HS-5 (cell line): Measurements from ENCODE around the gene ZSCAN5C.
"Not testable (repeated sequence)": the region's sequence is repeated elsewhere in the genome, so short reads cannot be mapped to it uniquely, and the experiment has no call there.

ENCODE experiments used
- DNase-seq: peaks from one replicate; pipeline ENCODE4 v3.0.0-alpha.2; 2012; ENCODE audit warnings: low read depth

ZSCAN5C gene

DNA sequence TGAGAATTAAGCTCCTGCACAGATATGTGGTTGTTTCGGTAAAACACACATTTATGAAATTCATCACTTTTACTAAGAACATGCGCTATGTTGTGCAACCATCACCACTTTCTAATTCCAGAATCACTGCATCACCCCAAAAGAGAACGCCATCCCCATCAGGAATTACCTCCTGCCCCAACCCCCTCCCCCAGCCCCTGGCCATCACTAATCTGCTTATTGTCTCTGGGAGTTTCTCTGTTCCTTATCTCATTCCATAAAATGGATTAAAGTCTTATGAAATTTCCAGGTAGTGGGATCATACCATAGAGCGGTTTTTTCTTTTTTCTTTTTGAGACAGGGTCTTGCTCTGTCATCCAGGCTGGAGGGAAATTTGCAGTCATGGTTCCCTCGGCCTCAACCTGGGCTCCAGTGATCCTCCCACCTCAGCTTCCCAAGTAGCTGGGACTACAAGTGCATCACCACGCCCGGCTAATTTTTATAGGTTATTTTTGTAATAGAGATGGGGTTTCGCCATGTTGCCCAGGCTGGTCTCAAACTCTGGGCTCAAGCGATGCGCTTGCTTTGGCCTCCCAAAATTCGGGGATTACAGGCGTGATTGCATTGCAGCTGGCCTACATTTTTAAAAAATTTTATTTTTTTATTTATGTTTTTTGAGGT, 8.0 kb upstream of the ZSCAN5C start:
- DNase-seq = no peak

DNA sequence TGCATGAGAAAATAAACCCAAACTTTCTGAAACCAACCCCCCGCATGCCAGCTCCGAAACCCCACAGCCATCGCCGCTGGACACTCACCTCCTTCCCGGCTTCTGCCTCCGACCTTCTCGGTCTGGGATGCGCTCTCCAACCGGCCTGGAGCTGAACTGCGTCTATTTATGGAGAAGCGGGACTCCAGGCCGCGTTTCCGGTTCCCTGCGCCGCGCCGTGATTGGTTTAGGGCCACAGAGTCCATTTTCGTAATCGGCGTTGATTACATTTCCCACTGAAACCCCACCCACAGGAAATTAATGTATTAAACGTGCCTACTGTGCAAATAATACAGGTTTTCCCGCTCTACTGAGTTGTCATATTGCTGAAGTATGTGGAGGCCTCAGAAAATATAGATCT, 4.4 kb upstream of the ZSCAN5C start, which contains the start of gene ZSCAN5B:
ZSCAN5B (minus strand) TSS at position 138 of the 400 bp plus-strand sequence. CDS start 4,731 bp downstream, outside the sequence.
- not testable (repeated sequence) for DNase-seq

DNA sequence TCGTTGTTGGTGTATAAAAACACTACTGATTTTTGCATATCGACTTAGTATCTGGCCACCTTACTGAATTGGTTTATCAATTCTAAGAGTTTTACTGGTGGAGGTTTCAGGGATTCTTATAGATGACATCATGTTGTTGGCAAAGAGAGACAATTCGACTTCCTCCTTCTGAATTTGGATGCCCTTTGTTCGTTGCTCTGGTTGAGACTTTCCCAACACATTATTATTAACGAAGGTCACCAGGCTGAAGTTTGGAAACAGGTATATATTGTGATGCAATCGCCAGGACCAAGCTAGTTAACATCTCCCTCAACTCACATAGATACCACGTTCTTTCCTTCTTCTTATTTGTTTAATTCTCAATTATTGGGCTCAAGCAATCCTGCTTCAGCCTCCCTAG, 2.4 kb upstream of the ZSCAN5C start:
- DNase-seq = no peak

DNA sequence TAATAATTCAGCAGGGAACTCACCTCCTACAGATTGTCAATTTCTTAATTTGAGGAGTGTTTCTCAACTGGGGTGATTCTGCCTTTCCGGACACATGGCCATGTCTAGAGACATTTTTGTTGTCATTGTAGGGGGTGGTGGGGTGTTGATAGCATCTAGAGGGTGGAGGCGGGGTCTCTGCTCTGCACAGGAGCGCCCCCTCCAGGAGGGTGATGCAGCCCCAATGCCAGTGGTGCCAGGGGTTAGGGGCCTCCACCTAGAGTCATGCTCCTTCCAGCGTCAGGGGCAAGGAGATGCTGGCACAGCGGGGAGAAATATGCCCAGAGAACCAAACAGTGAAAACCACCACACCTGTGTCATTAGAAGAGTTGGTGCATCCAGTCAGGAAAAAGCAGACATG, 5.5 kb downstream of the ZSCAN5C start:
- not testable (repeated sequence) for DNase-seq

DNA sequence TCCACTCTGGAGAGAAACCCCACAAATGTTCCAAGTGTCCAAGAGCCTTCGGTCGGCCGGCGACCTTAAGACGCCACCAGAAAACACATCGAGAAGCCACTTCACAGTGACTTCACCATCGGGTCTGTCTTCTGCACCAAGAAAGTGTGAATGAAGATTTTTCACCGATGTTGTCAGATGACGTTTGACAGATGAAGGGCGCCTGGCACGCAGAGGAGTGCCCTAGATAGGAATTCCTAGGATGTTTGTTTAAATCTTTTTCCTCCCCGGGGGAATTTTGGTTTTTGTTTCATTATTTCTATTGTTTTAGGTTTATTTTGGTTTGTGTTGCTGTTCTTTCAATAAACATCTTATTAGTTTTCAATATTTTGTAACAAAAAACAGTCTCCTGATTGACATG, 7.0 kb downstream of the ZSCAN5C start:
- no peak for DNase-seq

DNA sequence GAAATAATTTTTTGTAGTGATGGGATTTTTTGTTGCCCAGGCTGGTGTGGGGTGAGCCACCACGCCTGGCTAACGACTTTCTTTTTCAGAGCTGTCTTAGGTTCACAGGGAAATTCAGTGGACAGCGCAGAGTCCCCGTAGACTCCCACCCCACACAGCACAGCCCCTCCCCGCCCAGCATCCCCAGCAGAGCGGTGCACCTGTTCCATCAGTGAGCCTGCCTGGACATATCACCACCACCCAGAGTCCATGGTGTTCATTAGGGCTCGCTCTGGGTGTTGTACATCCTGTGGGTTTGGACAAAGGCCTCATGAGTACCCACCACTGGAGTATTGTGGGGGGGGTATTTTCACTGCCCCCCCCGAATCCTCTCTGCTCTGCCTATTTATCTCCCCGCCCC, 8.0 kb downstream of the ZSCAN5C start:
- DNase-seq = not testable (repeated sequence)

DNA sequence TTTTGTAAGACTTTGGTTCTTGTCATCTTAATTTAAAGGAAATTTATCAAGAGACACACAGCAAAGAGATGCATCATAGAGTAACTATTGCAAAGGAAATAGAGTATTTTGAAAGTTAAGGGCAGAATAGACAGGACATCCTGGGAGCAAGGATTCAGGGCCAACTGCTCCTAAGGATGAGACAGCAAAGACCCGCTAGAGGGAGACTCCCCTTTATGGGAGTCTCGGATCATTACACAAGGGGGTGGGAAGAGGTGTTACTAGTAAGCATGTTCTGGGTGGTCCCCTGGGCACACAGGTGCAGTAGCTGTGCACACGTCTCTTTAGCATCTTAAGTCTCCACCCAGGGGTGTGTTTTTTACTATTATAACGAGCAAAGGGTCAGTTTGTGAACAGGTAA, 9.6 kb downstream of the ZSCAN5C start:
- no peak for DNase-seq

DNA sequence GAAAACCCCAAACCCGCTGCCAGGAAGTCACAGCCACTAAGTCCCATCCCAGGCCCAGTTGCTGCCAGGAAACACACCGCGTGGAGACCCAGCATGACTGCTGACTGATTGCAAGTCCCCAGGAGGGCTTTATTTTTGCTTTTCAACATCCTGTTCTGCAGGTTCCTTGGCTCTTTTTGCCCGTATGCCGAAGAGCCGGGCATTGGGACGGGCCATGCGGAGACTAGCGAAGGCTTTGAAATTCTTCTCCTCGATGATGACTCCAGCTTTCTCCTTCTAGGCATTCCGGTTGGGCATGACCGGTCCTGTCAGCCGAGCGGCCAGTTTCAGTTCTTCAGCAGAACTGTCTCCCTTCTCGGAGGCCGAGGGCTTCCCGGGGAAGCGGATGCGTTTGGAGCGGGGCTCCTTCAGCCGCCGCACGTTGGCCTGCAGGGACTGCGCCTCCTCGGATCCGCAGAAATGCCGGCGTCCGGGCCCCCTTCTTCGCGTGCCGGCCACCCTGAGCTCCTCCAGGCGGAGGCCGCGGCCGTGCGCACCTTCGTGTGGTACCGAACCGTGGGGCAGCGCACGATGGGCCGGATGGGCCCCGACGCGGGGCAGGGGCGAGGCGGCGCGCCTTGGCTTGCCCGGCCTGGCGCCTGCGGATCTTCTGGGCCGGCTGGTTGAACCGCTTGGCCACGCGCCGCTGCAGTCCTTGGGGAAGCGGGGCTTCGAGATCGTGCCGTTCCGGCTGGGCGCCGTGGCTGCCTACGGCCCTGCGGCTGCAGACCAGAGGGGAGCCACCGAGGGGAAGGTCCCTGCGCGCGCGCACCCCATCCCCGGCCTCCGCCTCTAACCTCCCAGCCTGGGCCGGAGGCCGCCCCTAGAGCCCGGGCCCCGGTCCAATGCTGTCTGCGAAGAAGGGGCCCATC, 15.2 kb downstream of the ZSCAN5C start:
- DNase-seq = no peak

DNA sequence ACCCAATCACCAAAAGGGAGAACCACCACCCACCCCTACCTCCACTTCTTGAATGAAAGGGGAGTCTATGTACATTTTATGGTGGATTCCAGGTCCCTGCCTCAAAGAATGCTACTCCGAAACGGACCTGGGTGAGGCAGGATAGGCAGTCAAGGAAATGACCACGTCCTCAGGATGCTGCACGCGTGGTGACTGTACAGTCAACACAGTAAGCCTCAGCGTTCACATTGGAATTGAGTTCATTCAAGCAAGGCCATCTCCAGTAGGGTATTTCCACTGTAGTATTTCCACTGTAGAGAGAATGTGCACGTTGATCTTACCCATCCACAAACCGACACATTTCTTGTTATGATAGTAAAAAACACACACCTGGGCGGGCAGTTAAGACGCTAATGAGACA, 16.9 kb downstream of the ZSCAN5C start:
- DNase-seq = no peak

DNA sequence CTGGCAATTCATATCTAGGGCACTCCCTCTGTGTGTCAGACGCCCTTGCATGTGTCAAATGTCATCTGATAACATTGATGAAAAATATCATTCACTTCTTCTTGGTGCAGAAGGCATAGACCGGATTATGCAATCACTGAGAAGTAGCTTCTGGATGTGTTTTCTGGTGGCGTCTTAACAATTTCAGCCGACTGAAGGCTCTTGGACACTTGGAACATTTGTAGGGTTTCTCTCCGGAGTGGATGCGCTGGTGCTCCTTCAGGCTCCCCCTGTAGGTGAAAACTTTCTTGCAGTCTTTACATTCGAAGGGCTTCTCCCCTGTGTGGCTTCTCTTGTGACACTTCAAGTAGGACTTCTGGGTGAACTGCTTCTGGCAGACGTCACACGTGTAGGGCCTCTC, 19.4 kb downstream of the ZSCAN5C start:
- not testable (repeated sequence) for DNase-seq

DNA sequence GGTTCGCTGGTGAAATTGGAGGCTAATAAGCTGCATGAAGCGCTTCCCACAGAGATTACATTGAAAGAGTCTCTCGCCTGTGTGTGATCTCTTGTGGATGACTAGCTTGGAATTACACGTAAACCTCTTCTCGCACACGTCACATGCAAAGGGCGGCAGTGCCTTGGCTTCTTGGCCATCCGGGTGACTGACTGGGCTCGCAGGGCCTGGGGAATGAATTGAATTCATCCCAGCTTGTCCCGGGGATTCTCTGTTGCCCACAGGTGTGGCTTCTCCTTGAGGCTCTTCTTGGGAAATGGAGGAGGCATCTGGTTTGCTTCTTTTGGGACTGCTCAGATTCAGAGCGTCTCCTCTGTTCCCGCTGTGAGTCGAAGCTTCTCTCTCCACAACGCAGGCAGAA, 19.8 kb downstream of the ZSCAN5C start:
- no peak for DNase-seq

DNA sequence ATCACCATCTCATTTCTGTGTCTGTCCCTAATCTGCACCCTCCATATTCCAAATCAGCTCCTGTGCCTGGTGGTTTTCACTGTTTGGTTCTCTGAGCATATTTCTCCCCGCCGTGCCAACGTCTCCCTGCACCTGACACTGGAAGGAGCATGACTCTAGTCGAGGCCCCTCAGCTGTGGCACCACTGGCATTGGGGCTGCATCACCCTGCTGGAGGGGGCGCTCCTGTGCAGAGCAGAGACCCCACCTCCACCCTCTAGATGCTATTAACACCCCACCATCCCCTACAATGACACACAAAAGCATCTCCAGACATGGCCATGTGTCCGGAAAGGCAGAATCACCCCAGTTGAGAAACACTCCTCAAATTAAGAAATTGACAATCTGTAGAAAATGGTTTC, 20.8 kb downstream of the ZSCAN5C start:
- DNase-seq = no peak

DNA sequence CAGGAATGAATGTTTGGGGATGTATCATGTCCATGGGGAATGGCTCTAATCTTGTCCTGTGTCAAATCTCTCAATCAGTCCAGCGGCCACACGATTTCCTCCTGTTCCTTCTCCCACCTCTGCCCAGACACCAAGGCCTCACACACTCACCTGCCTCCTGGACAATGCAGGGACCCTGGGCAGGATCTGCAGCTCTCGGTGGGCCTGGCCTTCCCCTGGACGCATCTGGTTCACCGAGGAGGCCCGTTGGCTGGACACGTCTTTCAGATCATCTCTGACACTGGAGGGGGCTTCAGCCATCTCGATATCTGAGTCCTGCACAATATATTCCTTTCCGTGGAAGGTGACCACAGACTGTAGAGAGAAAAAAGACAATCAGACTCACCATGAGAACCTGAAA, 21.4 kb downstream of the ZSCAN5C start:
- no peak for DNase-seq

DNA sequence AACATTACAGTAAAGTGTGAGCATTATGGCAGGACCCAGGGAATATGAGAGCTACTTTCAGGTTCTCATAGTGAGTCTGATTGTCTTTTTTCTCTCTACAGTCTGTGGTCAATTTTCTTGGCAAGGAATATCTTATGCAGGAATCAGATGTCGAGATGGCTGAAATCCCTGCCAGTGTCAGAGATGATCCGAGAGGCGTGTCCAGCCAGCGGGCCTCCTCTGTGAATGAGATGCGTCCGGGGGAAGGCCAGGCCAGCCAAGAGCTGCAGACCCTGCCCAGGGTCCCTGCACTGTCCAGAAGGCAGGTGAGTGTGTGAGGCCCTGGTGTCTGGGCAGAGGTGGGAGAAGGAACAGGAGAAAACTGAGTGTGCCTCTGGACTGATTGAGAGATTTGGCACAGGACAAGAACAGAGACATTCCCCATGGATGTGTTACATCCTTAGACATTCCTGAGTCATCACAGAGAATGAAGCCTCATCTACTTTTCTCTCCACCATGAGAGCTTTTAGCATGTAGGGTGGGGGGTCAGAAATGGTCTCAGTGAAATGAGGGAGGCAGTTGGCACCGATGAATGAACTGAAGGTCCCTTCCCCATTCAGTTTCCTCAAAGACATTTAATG, 43.2 kb downstream of the ZSCAN5C start:
- DNase-seq = peak; percentile 41

DNA sequence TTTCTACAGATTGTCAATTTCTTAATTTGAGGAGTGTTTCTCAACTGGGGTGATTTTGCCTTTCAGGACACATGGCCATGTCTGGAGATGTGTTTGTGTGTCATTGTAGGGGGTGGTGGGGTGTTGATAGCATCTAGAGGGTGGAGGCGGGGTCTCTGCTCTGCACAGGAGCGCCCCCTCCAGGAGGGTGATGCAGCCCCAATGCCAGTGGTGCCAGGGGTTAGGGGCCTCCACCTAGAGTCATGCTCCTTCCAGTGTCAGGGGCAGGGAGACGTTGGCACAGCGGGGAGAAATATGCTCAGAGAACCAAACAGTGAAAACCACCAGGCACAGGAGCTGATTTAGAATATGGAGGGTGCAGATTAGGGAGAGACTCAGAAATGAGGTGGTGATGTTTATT, 43.7 kb downstream of the ZSCAN5C start:
- not testable (repeated sequence) for DNase-seq

DNA sequence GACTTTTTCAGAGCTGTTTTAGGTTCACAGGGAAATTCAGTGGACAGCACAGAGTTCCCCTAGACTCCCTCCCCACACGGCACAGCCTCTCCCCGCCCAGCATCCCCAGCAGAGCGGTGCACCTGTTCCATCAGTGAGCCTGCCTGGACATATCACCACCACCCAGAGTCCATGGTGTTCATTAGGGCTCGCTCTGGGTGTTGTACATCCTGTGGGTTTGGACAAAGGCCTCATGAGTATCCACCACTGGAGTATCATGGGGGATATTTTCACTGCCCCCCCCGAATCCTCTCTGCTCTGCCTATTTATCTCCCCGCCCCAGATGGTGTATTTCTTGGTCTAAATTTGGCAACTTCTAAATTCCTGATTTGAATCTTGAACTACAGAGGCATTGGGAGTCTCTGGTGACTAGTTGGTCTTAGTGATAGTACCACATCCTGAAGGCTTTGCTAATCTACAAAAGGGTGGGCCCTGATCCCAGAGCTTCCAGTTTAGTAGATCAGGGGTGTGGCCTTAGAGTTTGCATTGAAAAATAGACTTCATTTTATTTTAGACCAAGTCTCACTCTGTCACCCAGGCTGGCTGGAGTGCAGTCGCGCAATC, 46.8 kb downstream of the ZSCAN5C start:
- not testable (repeated sequence) for DNase-seq

DNA sequence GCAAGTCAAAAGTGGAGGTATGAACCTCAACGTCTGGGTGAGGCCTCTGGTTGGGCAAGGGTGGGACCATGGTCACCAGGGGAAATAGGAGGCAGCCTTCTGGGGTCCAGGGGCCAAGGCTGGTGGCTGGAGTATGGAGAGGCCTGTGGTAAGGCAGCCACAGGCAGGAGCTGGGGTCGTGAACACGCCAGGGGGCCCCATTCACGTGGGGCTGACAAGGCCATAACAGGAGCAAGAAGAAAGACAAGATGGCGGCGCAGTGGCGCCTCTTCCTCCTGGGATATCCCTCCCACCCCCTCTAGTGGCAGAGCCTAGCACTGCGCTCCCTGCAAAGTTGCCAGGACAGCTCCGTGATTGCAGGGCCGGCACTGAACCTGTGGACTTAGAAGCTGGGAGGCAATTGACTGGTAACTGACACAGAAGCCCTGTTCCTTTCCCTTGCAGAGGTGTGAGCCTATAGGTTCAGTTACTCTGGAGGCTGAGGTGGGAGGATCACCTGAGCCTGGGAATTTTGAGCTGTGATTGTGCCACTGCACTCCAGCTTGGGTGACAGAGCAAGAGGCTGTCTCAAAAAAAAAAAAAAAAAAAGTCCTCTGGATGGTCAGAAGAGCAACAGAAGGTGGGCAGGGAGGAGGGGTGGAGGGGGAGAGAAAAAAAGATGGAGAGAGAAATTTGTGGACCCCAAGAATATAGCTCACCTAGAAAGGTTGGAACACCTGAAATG, 50.8 kb downstream of the ZSCAN5C start:
- peak; percentile 22 for DNase-seq

DNA sequence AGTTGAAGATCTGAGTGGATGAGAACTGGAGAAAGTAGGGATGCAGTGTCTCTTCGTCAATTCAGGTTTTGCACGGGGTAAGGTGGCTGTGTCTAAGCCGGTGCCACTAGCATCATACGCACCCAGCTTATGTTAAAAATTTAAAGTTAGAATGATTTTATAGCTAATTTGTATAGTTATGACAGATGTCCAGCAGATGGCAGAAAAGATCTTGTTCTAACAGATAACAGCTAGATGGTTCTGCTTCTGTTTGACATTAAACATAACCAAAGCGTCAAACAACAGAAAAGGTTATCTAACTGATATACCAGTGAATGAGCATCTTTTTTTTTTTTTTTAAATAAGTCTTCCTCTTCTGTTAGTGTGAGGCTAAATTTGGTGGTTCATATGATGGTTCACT, 51.7 kb downstream of the ZSCAN5C start:
- DNase-seq = peak; percentile 28

DNA sequence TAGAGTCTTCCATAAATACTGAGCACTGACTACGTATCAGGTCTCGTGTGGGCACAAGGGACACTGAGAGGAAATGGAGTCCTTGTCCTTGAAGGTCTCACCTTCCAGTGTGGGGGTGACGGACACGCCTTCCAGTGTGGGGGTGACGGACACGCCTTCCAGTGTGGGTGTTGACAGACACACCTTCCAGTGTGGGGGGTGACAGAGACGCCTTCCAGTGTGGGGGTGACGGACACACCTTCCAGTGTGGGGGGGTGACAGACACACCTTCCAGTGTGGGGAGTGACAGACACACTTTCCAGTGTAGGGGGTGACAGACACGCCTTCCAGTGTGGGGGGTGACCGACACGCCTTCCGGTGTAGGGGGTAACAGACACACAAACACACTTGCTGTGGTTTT, 56.2 kb downstream of the ZSCAN5C start:
- no peak for DNase-seq
